Measurements from ENCODE around the gene CTR9. TPM values are rescaled to one million over a fixed set of nuclear protein-coding genes. Genes with fewer than 3 reads are reported as not detected.

The CTR9 gene
- total RNA-seq, 1 experiment from 2014 or later: 32.7 TPM

DNA sequence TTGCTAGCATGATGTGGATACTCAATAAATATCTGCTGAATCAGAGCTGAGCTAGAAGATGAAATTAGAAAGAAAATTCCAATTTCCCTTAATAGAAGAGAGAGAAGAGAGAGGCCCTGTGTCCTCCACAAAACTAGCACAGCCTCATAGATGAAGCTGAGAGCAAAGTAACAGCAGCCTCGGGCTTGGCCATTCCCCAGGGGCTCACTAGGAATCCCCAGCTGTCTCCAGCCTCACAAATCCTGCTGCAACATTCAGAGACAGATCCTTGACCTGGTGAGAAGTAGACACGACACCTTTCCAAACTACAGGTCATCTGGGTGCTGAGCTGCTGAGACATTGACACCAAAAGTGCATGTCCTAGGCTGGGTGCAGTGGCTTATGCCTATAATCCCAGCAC is 31.4 kb upstream of the CTR9 start:
- Mint-ChIP-seq H3K4me1 (0 out of 2 replicates have a peak, but pooled peaks cover 6% of the 10 kb centered on the region), H3K36me3 (no peaks in the 10 kb centered on the region), H3K4me3 (no peak overlapping the region), H3K27me3 (ENCODE audit: low read depth) (no peaks in the 10 kb centered on the region; the same call in 1 of the 2 replicates), H3K27ac (no peak overlapping the region), H3K9me3 (no peaks in the 10 kb centered on the region)
- ChIA-PET POLR2A (no interaction called here), CTCF (no interaction called here)
- ATAC-seq (no peak), DNase-seq (ENCODE audit: low spot score) (no peak)
- TF ChIP-seq CREM (CRISPR knock-in tag; IDR thresholded peaks at IDR 0.05): no peak
- no peak for TF ChIP-seq KAT7 (CRISPR knock-in tag; IDR thresholded peaks at IDR 0.05; ENCODE audit: borderline replicate concordance)
- TF ChIP-seq, protein P1, sequence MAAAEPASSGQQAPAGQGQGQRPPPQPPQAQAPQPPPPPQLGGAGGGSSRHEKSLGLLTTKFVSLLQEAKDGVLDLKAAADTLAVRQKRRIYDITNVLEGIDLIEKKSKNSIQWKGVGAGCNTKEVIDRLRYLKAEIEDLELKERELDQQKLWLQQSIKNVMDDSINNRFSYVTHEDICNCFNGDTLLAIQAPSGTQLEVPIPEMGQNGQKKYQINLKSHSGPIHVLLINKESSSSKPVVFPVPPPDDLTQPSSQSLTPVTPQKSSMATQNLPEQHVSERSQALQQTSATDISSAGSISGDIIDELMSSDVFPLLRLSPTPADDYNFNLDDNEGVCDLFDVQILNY (CRISPR knock-in tag; IDR thresholded peaks at IDR 0.05): no peak
- TF ChIP-seq NFYB (CRISPR knock-in tag; conservative IDR thresholded peaks at IDR 0.05; ENCODE audit: low read depth): no peak
- TF ChIP-seq NR1H2 (CRISPR knock-in tag; IDR thresholded peaks at IDR 0.05): no peak
- no peak for TF ChIP-seq ZNF232 (CRISPR knock-in tag; IDR thresholded peaks at IDR 0.05)
- TF ChIP-seq, protein P2, sequence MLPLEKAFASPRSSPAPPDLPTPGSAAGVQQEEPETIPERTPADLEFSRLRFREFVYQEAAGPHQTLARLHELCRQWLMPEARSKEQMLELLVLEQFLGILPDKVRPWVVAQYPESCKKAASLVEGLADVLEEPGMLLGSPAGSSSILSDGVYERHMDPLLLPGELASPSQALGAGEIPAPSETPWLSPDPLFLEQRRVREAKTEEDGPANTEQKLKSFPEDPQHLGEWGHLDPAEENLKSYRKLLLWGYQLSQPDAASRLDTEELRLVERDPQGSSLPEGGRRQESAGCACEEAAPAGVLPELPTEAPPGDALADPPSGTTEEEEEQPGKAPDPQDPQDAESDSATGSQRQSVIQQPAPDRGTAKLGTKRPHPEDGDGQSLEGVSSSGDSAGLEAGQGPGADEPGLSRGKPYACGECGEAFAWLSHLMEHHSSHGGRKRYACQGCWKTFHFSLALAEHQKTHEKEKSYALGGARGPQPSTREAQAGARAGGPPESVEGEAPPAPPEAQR (CRISPR knock-in tag; IDR thresholded peaks at IDR 0.05): no peak
- TF ChIP-seq IRF2 (CRISPR knock-in tag; IDR thresholded peaks at IDR 0.05; ENCODE audit: borderline replicate concordance, low read depth): no peak
- TF ChIP-seq, protein P3, sequence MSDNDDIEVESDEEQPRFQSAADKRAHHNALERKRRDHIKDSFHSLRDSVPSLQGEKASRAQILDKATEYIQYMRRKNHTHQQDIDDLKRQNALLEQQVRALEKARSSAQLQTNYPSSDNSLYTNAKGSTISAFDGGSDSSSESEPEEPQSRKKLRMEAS (CRISPR knock-in tag; IDR thresholded peaks at IDR 0.05): no peak
- TF ChIP-seq CREB1 (CRISPR knock-in tag; IDR thresholded peaks at IDR 0.05): no peak
- no peak for TF ChIP-seq SMAD3 (CRISPR knock-in tag; IDR thresholded peaks at IDR 0.05; ENCODE audit: borderline replicate concordance)
- no peak for TF ChIP-seq GTF2I (CRISPR knock-in tag; conservative IDR thresholded peaks at IDR 0.05)

DNA sequence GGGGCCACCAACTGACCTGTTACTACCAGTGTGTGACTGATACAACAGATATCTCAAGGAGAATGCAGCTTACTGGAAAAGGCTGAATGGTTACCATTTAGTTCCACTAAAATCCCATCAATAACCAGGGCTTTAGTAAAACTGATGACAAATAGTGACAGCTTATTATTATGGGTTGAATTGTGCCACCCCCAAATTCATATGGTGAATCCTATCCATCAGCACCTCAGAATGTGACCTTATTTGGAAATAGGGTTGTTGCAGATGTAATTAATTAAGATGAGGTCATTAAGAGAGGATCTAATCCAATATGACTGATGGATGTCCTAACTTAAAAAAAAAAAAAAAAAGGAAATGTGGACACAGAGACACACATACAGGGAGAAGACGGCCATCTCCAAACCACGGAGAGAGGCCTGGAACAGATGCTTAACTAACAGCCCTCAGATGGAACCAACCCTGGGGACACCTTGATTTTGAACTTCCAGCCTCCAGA is 30.1 kb upstream of the CTR9 start:
- H3K27ac Mint-ChIP-seq: no peak overlapping the region
- no peak for ATAC-seq
- H3K36me3 Mint-ChIP-seq: no peaks in the 10 kb centered on the region
- no peaks in the 10 kb centered on the region; the same call in 1 of the 2 replicates for H3K27me3 Mint-ChIP-seq (ENCODE audit: low read depth)
- 0 out of 2 replicates have a peak, but pooled peaks cover 2% of the 10 kb centered on the region for H3K4me1 Mint-ChIP-seq
- CTCF ChIA-PET: no interaction called here
- POLR2A ChIA-PET: no interaction called here
- no peak for DNase-seq (ENCODE audit: low spot score)
- no peak overlapping the region for H3K4me3 Mint-ChIP-seq
- H3K9me3 Mint-ChIP-seq: no peaks in the 10 kb centered on the region
- TF ChIP-seq, protein P4, sequence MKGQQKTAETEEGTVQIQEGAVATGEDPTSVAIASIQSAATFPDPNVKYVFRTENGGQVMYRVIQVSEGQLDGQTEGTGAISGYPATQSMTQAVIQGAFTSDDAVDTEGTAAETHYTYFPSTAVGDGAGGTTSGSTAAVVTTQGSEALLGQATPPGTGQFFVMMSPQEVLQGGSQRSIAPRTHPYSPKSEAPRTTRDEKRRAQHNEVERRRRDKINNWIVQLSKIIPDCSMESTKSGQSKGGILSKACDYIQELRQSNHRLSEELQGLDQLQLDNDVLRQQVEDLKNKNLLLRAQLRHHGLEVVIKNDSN (CRISPR knock-in tag; IDR thresholded peaks at IDR 0.05): no peak
- TF ChIP-seq SOX15 (CRISPR knock-in tag; IDR thresholded peaks at IDR 0.05) (no peak), NR3C1 (CRISPR knock-in tag; conservative IDR thresholded peaks at IDR 0.05; ENCODE audit: low read depth) (no peak), FOXP1 (CRISPR knock-in tag; IDR thresholded peaks at IDR 0.05; ENCODE audit: borderline replicate concordance) (no peak), SMAD3 (CRISPR knock-in tag; IDR thresholded peaks at IDR 0.05; ENCODE audit: borderline replicate concordance) (no peak), CREM (CRISPR knock-in tag; IDR thresholded peaks at IDR 0.05) (no peak), FOXK1 (CRISPR knock-in tag; IDR thresholded peaks at IDR 0.05) (no peak), SMAD4 (CRISPR knock-in tag; IDR thresholded peaks at IDR 0.05) (no peak)
- TF ChIP-seq, protein P5, sequence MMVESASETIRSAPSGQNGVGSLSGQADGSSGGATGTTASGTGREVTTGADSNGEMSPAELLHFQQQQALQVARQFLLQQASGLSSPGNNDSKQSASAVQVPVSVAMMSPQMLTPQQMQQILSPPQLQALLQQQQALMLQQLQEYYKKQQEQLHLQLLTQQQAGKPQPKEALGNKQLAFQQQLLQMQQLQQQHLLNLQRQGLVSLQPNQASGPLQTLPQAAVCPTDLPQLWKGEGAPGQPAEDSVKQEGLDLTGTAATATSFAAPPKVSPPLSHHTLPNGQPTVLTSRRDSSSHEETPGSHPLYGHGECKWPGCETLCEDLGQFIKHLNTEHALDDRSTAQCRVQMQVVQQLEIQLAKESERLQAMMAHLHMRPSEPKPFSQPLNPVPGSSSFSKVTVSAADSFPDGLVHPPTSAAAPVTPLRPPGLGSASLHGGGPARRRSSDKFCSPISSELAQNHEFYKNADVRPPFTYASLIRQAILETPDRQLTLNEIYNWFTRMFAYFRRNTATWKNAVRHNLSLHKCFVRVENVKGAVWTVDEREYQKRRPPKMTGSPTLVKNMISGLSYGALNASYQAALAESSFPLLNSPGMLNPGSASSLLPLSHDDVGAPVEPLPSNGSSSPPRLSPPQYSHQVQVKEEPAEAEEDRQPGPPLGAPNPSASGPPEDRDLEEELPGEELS (CRISPR knock-in tag; IDR thresholded peaks at IDR 0.05): no peak
- TF ChIP-seq, protein P6, sequence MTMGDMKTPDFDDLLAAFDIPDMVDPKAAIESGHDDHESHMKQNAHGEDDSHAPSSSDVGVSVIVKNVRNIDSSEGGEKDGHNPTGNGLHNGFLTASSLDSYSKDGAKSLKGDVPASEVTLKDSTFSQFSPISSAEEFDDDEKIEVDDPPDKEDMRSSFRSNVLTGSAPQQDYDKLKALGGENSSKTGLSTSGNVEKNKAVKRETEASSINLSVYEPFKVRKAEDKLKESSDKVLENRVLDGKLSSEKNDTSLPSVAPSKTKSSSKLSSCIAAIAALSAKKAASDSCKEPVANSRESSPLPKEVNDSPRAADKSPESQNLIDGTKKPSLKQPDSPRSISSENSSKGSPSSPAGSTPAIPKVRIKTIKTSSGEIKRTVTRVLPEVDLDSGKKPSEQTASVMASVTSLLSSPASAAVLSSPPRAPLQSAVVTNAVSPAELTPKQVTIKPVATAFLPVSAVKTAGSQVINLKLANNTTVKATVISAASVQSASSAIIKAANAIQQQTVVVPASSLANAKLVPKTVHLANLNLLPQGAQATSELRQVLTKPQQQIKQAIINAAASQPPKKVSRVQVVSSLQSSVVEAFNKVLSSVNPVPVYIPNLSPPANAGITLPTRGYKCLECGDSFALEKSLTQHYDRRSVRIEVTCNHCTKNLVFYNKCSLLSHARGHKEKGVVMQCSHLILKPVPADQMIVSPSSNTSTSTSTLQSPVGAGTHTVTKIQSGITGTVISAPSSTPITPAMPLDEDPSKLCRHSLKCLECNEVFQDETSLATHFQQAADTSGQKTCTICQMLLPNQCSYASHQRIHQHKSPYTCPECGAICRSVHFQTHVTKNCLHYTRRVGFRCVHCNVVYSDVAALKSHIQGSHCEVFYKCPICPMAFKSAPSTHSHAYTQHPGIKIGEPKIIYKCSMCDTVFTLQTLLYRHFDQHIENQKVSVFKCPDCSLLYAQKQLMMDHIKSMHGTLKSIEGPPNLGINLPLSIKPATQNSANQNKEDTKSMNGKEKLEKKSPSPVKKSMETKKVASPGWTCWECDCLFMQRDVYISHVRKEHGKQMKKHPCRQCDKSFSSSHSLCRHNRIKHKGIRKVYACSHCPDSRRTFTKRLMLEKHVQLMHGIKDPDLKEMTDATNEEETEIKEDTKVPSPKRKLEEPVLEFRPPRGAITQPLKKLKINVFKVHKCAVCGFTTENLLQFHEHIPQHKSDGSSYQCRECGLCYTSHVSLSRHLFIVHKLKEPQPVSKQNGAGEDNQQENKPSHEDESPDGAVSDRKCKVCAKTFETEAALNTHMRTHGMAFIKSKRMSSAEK (CRISPR knock-in tag; IDR thresholded peaks at IDR 0.05; ENCODE audit: borderline replicate concordance): no peak
- TF ChIP-seq, protein P7, sequence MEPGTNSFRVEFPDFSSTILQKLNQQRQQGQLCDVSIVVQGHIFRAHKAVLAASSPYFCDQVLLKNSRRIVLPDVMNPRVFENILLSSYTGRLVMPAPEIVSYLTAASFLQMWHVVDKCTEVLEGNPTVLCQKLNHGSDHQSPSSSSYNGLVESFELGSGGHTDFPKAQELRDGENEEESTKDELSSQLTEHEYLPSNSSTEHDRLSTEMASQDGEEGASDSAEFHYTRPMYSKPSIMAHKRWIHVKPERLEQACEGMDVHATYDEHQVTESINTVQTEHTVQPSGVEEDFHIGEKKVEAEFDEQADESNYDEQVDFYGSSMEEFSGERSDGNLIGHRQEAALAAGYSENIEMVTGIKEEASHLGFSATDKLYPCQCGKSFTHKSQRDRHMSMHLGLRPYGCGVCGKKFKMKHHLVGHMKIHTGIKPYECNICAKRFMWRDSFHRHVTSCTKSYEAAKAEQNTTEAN (CRISPR knock-in tag; IDR thresholded peaks at IDR 0.05): no peak
- TF ChIP-seq, protein P8, sequence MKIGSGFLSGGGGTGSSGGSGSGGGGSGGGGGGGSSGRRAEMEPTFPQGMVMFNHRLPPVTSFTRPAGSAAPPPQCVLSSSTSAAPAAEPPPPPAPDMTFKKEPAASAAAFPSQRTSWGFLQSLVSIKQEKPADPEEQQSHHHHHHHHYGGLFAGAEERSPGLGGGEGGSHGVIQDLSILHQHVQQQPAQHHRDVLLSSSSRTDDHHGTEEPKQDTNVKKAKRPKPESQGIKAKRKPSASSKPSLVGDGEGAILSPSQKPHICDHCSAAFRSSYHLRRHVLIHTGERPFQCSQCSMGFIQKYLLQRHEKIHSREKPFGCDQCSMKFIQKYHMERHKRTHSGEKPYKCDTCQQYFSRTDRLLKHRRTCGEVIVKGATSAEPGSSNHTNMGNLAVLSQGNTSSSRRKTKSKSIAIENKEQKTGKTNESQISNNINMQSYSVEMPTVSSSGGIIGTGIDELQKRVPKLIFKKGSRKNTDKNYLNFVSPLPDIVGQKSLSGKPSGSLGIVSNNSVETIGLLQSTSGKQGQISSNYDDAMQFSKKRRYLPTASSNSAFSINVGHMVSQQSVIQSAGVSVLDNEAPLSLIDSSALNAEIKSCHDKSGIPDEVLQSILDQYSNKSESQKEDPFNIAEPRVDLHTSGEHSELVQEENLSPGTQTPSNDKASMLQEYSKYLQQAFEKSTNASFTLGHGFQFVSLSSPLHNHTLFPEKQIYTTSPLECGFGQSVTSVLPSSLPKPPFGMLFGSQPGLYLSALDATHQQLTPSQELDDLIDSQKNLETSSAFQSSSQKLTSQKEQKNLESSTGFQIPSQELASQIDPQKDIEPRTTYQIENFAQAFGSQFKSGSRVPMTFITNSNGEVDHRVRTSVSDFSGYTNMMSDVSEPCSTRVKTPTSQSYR (CRISPR knock-in tag; IDR thresholded peaks at IDR 0.05): no peak
